Measurements from ENCODE around the gene SOCS1. TPM values are rescaled to one million over a fixed set of nuclear protein-coding genes. Genes with fewer than 3 reads are reported as not detected.

SOCS1 gene
- total and polyA plus RNA-seq, 4 donors: 1.8 to 10.9 (median 2.3) TPM

DNA sequence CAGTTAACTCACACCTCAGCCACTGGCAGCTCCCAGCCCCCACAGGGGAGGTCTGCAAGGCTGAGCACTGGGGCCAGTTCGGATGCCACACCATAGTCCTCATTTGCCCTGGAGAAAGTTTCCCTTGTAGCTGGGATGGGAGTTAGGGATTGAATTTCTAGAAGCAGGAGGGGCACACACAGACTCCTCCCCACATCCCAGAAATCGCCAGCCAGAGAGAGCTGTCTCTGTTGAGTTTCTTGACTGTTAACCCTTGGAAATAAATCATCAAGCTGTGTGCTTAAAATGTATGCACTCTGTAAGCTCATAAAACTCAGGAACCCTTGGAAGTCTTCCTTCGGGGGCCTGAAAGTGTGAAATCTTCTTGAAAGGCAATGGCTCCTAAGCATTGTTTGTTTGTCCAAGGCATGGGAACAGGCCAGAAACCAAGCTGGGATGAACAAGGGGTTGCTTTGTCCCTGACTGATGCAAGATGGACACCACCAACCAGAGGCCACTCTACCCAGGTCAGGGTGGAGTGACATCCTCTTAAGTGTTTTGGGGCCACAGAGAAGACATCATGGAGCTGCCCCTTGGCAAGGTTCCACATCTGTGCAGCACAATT, 17.8 kb upstream of the SOCS1 start:
- Histone ChIP-seq H3K27ac (ENCODE audit: low read depth in 1 of 2, low read length in 2 of 2) (no peak overlapping the region), H3K9ac (ENCODE audit: low read depth in 1 of 2, low read length in 2 of 2) (no peak overlapping the region), H3K27me3 (ENCODE audit: control insufficient read depth in 4 of 4, insufficient read depth in 4 of 4, low read length in 3 of 4) (no peaks in the 10 kb centered on the region), H3K4me3 (ENCODE audit: low read depth in 1 of 3, low read length in 3 of 3) (no peak overlapping the region), H3K36me3 (ENCODE audit: control insufficient read depth in 4 of 4, insufficient read depth in 3 of 4, low read depth in 1 of 4, low read length in 3 of 4) (no peaks in the 10 kb centered on the region), H3K4me1 (ENCODE audit: control insufficient read depth in 4 of 4, insufficient read depth in 4 of 4, low read length in 3 of 4) (no peaks in the 10 kb centered on the region), H3K9me3 (ENCODE audit: control insufficient read depth in 4 of 4, low read length in 3 of 4) (no peaks in the 10 kb centered on the region)
- DNase-seq (ENCODE audit: low spot score): no peak
- TF ChIP-seq RAD21 (IDR thresholded peaks at IDR 0.05): no peak
- WGBS: 86% methylated on average over 3 of the region's 3 CpGs

DNA sequence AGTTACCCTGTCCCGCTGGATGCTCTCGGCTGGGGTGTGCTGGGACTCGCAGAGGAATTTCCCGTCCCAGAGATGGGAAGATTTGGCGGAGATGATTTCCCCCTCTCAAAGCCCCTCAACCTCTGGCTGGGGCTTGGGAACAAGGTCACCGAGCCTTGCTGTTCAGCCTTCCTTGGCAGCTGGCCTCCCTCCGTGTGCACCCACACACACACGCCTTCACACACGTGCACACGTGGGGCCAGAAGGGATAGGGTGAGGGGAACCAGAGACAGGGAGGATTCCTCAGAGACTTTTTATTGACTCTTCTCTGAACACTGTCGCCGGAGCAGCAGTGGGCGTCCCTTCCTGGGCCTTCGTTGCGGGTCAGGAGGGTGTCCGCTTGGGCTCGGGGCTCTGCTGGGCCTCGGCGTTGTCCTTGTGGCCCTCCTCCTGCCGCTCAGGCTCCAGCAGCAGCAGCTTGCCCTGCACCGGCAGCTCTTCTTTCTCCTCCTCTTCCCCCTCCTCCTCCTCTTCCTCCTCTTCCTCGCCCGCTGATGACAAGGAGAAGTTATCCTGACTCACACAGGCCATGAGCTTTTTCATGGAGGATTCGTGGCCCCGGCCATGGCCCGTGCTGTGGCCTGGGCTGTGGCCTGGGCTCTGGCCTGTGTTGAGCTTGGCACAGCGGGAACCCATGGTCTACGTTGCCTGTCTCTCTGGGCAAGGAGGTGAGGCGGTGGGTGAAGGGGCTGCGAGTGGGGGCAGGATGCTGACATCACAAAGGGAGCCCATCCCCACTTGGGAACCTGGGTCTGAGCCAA, 17.1 kb upstream of the SOCS1 start, which contains the start of gene PRM3:
TSS of gene PRM3 (minus strand) at position 709 of the 800 bp plus-strand sequence. CDS start at position 675, 34 bp downstream.
- H3K9me3 ChIP-seq (ENCODE audit: control insufficient read depth in 4 of 4, low read length in 3 of 4): no peaks in the 10 kb centered on the region
- WGBS: 89% methylated on average over 30 of the region's 30 CpGs
- no peaks in the 10 kb centered on the region for H3K27me3 ChIP-seq (ENCODE audit: control insufficient read depth in 4 of 4, insufficient read depth in 4 of 4, low read length in 3 of 4)
- H3K9ac ChIP-seq (ENCODE audit: low read depth in 1 of 2, low read length in 2 of 2): no peak within 1 kb of the TSS
- no peak for DNase-seq (ENCODE audit: low spot score)
- no peaks in the 10 kb centered on the region for H3K4me1 ChIP-seq (ENCODE audit: control insufficient read depth in 4 of 4, insufficient read depth in 4 of 4, low read length in 3 of 4)
- no peaks in the 10 kb centered on the region for H3K36me3 ChIP-seq (ENCODE audit: control insufficient read depth in 4 of 4, insufficient read depth in 3 of 4, low read depth in 1 of 4, low read length in 3 of 4)
- no peak for TF ChIP-seq HNF4G (IDR thresholded peaks at IDR 0.05)
- TF ChIP-seq, protein P1, sequence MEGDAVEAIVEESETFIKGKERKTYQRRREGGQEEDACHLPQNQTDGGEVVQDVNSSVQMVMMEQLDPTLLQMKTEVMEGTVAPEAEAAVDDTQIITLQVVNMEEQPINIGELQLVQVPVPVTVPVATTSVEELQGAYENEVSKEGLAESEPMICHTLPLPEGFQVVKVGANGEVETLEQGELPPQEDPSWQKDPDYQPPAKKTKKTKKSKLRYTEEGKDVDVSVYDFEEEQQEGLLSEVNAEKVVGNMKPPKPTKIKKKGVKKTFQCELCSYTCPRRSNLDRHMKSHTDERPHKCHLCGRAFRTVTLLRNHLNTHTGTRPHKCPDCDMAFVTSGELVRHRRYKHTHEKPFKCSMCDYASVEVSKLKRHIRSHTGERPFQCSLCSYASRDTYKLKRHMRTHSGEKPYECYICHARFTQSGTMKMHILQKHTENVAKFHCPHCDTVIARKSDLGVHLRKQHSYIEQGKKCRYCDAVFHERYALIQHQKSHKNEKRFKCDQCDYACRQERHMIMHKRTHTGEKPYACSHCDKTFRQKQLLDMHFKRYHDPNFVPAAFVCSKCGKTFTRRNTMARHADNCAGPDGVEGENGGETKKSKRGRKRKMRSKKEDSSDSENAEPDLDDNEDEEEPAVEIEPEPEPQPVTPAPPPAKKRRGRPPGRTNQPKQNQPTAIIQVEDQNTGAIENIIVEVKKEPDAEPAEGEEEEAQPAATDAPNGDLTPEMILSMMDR (IDR thresholded peaks at IDR 0.05; ENCODE audit: low read depth, low read length, missing input control): no peak
- TF ChIP-seq, protein P2, sequence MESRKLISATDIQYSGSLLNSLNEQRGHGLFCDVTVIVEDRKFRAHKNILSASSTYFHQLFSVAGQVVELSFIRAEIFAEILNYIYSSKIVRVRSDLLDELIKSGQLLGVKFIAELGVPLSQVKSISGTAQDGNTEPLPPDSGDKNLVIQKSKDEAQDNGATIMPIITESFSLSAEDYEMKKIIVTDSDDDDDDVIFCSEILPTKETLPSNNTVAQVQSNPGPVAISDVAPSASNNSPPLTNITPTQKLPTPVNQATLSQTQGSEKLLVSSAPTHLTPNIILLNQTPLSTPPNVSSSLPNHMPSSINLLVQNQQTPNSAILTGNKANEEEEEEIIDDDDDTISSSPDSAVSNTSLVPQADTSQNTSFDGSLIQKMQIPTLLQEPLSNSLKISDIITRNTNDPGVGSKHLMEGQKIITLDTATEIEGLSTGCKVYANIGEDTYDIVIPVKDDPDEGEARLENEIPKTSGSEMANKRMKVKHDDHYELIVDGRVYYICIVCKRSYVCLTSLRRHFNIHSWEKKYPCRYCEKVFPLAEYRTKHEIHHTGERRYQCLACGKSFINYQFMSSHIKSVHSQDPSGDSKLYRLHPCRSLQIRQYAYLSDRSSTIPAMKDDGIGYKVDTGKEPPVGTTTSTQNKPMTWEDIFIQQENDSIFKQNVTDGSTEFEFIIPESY (IDR thresholded peaks at IDR 0.05): no peak
- no peak for TF ChIP-seq YY1 (IDR thresholded peaks at IDR 0.05)
- TF ChIP-seq HNF4A (conservative IDR thresholded peaks at IDR 0.05): no peak
- TF ChIP-seq, protein P3, sequence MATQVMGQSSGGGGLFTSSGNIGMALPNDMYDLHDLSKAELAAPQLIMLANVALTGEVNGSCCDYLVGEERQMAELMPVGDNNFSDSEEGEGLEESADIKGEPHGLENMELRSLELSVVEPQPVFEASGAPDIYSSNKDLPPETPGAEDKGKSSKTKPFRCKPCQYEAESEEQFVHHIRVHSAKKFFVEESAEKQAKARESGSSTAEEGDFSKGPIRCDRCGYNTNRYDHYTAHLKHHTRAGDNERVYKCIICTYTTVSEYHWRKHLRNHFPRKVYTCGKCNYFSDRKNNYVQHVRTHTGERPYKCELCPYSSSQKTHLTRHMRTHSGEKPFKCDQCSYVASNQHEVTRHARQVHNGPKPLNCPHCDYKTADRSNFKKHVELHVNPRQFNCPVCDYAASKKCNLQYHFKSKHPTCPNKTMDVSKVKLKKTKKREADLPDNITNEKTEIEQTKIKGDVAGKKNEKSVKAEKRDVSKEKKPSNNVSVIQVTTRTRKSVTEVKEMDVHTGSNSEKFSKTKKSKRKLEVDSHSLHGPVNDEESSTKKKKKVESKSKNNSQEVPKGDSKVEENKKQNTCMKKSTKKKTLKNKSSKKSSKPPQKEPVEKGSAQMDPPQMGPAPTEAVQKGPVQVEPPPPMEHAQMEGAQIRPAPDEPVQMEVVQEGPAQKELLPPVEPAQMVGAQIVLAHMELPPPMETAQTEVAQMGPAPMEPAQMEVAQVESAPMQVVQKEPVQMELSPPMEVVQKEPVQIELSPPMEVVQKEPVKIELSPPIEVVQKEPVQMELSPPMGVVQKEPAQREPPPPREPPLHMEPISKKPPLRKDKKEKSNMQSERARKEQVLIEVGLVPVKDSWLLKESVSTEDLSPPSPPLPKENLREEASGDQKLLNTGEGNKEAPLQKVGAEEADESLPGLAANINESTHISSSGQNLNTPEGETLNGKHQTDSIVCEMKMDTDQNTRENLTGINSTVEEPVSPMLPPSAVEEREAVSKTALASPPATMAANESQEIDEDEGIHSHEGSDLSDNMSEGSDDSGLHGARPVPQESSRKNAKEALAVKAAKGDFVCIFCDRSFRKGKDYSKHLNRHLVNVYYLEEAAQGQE (IDR thresholded peaks at IDR 0.05): no peak
- no peak for TF ChIP-seq NR2F2 (IDR thresholded peaks at IDR 0.05)
- no peak for TF ChIP-seq FOXA2 (IDR thresholded peaks at IDR 0.05)
- TF ChIP-seq, protein P4, sequence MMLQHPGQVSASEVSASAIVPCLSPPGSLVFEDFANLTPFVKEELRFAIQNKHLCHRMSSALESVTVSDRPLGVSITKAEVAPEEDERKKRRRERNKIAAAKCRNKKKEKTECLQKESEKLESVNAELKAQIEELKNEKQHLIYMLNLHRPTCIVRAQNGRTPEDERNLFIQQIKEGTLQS (IDR thresholded peaks at IDR 0.05): no peak
- TF ChIP-seq GABPA (IDR thresholded peaks at IDR 0.05 in 1 of 2, conservative IDR thresholded peaks at IDR 0.05 in 1 of 2): no peak
- TF ChIP-seq EGR1 (IDR thresholded peaks at IDR 0.05; ENCODE audit: low read depth in 2 of 2): no peak
- TF ChIP-seq TAF1 (conservative IDR thresholded peaks at IDR 0.05): no peak
- TF ChIP-seq RXRA (IDR thresholded peaks at IDR 0.05): no peak
- TF ChIP-seq JUND (IDR thresholded peaks at IDR 0.05): no peak
- TF ChIP-seq RAD21 (IDR thresholded peaks at IDR 0.05): no peak
- no peak for TF ChIP-seq FOXA1 (IDR thresholded peaks at IDR 0.05)
- TF ChIP-seq, protein P5, sequence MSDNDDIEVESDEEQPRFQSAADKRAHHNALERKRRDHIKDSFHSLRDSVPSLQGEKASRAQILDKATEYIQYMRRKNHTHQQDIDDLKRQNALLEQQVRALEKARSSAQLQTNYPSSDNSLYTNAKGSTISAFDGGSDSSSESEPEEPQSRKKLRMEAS (IDR thresholded peaks at IDR 0.05): no peak
- no peak for TF ChIP-seq SP1 (IDR thresholded peaks at IDR 0.05)
- no peak within 1 kb of the TSS for H3K4me3 ChIP-seq (ENCODE audit: low read depth in 1 of 3, low read length in 3 of 3)
- H3K27ac ChIP-seq (ENCODE audit: low read depth in 1 of 2, low read length in 2 of 2): no peak within 1 kb of the TSS

Measured in liver (tissue), 9 donors.